Endometrial microvascular endothelial cells (primary cell): ENCODE results near the gene RANGRF. TPM values are rescaled to one million over a fixed set of nuclear protein-coding genes. Genes with fewer than 3 reads are reported as not detected.

Experiments
- in situ Hi-C: cut with HindIII; loops from 2 replicates; pipeline ENCODE4 v1.10.0; 2017; ENCODE audit warnings: low sequenced_read_pairs, low pct_unique_long_range_greater_than_20kb; ENCODE audit errors: inconsistent ontology term
- total RNA-seq: library from RNA; depleted of rRNA; stranded (reverse); fragments of >200 nt; gene quantifications from one replicate; pipeline ENCODE4 v1.2.3, GENCODE V29; 2015; ENCODE audit errors: inconsistent ontology term

The RANGRF gene
- total RNA-seq, 1 donor from 2014 or later = 54.0 TPM

DNA sequence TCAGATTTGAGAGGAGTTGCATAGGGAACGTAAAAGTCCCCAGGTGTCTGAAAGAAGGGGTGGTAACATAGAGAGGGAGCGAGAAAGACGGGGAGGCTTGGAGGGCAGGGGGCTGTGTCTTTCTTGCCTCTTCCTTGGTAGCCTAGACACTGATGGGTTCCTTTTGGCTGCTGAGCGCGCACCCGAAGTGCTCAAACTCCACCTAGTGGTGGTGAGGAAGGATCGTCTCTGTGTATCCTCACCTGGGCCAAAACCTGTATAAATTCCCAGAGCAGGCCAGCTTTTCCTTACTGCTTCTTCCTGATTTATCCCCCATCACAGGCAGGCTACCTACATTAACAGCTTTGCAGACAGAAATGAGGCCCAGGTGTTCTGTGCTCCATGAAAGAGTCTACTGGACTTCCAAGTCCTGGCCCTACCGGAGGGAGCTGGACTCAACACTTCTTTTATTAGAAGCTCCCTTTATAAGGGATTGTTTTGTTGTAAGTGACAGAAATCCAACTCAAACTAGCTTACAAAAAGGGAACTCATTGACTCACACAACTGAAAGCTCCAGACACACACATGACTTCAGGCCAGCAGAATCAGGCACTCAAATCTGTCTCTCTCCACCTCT, 12.3 kb downstream of the RANGRF start:
- in situ Hi-C loops = no loop called here

DNA sequence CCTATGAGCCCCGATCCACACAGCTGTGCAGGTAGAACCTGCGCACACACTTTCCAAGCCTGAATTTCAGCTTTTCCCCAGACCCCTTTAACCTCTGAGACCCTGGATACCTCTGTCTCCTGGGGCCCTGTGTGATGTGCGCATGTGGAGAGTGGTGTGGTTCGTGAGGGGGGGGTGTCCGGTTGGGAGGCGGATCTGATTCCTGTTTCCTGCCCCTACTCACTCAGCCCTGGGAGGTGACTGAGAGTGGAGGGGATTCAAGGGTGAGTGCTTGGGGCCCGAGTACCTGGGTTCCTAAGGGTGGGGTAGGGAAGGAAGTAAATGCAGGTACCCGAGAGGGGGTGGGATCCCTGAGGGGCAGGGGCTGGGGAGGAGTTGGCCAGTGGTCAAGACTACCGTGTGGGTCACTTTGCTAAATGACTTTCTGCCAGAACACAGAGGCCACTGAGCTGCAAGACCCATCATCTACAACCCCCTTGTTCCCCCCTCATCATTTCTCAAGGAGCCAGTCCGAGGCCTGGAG, 22.2 kb downstream of the RANGRF start:
- in situ Hi-C loops = no loop called here

DNA sequence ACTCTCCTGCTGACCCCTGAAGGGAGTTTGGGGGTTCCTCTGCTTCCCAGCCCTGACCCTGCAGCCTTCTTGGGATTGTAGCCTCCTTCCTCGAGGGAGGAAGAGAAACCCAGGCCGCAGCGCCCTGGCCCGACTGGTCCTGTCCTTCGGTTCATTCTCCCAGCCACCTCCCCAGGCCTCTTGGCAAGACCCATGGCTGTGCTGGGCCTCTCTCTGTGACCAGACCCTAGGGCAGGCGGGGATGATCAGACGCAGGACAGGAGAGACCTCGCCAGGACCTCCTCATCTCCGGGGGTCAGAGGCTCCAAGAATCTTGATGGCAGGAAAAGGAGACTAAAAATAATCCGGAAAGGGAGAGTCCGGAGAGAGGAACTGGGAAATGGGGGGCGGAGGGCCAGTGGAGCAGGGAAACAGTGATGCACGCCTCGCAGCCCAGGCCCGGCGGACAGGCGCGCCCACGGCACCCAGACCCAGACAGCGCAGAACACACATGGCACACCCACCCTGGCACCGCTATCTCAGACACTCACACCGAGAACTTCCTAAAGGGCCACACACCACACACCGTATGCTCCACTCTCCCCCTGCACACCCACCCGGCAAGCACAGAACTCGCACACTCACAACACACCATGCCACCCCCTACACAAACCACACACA, 22.8 kb downstream of the RANGRF start:
- in situ Hi-C loops = no loop called here

DNA sequence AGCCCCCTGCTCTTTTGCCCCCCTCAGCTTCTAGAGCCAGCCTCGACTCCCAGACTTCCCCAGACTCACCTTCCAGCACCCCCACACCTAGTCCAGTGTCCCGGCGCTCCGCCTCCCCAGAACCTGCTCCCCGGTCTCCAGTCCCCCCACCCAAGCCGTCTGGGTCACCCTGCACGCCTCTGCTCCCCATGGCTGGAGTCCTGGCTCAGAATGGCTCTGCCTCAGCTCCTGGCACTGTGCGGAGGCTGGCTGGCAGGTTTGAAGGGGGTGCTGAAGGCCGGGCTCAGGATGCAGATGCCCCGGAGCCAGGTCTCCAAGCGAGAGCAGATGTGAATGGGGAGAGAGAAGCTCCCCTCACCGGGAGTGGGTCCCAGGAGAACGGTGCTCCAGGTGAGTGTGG, 23.8 kb downstream of the RANGRF start:
- in situ Hi-C loops = no loop called here

DNA sequence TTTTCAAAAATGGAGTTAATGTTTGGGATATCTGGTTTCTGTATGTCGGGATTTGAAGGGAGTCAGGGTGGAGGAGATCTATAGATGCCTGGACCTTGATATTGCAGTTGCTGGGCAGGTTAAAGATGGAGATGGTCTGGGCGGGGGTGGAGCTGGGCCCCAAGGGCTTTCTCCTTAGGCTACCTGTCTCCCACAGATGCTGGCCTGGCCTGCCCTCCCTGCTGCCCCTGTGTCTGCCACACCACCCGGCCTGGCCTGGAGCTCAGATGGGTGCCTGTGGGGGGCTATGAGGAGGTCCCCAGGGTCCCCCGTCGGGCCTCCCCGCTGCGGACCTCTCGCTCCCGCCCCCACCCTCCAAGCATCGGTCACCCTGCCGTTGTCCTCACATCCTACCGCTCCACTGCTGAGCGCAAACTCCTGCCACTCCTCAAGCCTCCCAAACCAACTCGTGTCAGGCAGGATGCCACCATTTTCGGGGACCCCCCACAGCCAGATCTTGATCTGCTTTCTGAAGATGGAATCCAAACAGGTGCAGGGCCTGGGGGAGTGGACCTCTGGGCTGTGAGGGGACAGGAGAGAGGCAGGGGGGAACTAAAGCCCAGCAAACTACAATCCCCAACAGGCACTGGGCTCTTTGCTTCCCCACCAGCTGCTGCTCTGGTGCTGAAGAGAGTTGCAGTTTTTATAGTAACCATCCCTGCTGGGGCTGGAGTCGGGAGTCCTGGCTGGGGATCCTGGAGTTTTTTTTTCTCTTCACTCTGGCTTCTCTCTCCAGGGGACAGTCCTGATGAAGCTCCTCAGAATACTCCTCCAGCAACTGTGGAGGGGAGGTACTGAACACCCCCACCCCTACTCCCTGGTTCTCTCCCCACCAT, 24.5 kb downstream of the RANGRF start:
- in situ Hi-C loops = no loop called here

DNA sequence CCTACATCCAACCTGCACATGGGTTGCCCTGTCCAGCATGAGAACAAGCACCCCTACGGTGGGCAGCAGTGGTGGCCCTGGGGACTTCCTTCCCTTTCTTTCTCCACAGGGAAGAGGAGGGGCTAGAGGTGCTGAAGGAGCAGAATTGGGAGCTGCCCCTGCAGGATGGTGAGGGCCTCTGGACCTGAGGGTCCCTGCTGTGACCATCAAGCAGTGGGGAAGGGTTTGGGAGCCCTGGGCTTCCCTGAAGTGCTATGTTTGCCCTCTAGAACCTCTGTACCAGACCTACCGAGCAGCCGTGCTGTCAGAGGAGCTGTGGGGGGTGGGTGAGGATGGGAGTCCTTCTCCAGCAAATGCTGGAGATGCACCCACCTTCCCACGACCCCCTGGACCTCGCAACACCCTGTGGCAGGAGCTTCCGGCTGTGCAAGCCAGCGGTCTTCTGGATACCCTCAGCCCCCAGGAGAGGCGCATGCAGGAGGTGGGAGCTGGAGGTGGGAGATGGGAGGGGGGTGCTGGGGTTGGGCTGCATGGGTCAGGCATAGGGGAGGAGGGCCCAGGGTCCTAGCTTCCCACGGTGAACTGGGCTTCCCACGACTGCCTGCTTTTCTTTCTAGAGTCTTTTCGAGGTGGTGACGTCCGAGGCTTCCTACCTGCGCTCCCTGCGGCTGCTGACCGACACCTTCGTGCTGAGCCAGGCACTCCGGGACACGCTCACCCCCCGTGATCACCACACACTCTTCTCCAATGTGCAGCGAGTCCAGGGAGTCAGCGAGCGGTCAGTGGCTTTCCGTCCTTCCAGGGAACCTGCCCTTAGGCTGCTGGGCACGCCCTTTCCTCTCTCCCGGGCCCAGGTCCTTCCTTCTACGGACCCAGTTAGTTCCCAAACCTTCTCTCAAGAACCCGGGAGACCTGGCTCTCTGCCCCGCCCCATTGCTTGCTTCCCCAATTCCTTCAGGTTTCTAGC, 26.6 kb downstream of the RANGRF start:
- in situ Hi-C loops = no loop called here

DNA sequence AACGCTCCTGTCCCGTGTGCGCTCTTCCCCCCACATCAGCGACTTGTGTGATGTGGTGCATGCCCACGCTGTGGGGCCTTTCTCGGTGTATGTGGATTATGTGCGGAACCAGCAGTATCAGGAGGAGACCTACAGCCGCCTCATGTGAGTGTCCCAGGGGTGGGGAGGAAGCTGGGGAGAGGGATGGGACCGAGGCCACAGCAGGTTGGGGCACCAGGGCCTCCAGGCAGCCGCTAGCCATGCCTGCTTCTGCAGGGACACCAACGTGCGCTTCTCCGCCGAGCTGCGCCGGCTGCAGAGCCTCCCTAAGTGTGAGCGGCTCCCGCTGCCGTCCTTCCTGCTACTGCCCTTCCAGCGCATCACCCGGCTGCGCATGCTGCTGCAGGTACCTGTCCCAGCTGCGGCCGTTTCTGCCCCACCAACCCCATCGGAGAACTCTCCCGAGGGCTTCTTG, 27.3 kb downstream of the RANGRF start:
- in situ Hi-C loops = no loop called here

DNA sequence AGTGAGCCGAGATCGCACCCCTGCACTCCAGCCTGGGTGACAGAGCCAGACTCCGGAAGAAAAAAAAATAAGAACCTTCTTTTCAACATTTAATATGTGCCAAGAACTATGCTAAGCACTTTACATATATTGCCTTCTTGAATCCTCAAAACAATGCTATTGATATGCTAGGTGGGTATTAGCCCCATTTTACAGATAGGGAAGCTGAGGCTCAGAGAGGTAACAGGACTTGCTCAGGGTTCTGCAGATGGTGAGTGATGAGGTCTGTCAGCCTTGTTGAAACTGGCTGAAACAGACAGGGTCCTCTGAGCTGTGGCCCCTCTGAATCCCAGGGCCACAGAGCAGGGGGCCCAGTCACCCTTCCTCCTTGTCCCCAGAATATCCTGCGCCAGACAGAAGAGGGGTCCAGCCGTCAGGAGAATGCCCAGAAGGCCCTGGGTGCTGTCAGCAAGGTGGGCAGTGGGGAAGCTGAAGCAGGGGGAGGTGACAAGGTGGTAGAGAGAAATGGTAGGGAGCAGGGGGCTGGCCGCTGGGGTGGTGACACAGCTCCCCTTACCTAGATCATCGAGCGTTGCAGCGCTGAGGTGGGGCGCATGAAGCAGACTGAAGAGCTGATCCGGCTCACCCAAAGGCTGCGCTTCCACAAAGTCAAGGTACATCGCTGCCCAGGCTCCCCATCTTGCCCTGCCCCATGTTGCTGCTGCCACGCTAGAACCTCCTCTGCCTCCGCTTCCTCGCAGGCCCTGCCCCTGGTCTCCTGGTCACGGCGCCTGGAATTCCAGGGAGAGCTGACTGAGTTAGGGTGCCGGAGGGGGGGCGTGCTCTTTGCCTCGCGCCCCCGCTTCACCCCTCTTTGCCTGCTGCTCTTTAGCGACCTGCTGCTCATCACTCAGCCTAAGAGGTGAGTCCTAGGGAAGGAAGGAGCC, 29.8 kb downstream of the RANGRF start:
- in situ Hi-C loops = no loop called here

DNA sequence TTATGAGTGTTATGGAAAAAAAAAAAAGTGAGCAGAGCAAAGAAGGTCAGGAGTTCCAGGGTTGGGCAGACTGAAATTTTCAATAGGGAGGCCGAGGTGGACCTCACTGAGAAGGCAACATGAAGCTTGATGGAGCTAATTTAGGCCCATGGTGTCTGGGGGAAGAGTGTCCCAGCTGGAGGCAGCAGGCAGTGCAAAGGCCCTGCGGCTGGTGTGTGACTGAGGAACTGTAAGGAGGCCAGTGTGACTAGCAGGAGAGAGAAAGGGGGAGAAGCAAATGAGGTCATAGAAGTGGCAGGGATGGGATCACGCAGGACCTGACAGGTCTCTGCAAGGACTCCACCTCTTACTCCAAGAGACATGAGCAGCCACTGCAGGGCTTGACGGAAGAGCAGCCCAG, 31.8 kb downstream of the RANGRF start:
- in situ Hi-C loops = loop anchor here (10.0 kb wide), 1 partner anchor 55 kb away; the partner anchor contains the start of gene KRABD2

DNA sequence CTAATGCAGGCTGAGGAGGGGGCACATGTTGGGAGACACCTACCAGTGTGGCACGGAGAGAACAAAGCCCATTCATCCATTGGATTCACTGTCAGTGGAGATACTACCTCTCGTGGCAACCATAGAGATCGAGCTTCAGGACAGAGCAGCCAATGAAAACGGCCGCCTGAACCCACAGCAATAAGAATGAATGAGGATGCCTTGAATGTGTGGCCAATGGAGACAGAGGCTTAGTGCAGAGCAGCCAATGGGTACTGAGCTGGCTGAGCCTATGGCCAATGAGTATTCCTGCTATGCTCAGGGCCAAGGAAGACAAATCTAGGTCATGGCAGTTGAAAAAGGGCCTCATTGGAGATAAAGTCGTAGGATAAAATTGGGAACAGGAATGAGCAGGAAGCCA, 32.5 kb downstream of the RANGRF start:
- in situ Hi-C loops = loop anchor here (10.0 kb wide), 1 partner anchor 54 kb away; the partner anchor contains the start of gene KRABD2

DNA sequence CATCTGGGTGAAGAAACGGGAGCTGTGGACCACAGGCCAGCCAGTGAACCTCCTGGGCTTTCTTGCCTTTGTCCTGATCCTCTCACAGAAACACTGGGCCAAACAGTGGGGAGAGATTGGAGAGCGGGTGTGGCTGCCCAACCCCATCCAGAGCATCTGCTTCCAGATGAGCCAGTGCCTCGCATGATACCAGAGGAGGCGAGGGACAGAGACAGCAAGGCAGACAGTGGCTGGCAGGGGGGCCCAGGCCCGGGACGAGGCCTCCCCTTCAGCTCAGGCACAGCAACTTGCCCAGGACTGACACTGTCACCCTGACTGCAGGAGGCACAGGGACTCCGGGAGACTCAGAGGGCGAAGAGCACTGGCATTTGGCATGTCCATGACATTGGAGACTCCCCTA, 33.6 kb downstream of the RANGRF start:
- in situ Hi-C loops = loop anchor here (10.0 kb wide), 1 partner anchor 53 kb away; the partner anchor contains the start of gene KRABD2

DNA sequence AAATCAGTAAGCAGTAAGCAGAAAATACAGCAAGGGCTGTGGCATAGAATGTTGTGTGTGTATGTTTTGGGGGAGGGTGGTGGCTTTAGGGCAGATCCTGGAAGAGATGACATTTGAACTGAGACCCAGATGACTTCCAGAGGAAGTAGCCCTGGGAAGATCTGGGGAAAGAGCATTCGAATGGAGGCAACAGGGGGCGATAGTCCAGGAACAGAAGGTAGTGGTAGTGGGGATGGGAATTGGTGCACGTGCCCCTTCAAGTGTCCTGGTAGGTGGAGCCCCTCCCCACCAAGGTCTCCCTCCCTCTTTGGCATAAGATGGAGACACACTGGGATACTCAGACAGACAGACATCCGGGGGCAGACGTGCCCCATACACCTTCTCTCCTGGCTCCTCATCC, 35.7 kb downstream of the RANGRF start:
- in situ Hi-C loops = loop anchor here (10.0 kb wide), 1 partner anchor 51 kb away; the partner anchor contains the start of gene KRABD2

DNA sequence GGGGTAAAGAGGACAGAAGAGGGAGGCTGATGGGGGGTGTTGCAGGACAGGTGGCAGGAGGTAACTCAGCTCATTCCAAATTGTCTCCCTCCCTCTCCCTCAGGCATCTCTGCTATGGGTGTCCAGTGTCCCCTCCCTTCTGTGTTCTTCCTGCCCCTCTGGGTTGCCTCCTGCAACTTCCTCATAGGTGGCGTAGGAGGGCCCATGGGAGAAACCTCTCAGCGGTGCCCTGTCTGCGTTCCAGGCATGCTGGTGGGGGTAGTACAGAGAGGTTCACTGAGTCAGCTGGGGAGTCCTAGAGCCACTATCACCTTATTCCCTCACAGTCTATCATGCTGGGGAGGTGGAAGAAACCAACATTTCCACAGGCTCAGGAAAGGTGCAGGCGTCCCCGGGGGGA, 36.5 kb downstream of the RANGRF start:
- in situ Hi-C loops = loop anchor here (10.0 kb wide), 1 partner anchor 50 kb away; the partner anchor contains the start of gene KRABD2

DNA sequence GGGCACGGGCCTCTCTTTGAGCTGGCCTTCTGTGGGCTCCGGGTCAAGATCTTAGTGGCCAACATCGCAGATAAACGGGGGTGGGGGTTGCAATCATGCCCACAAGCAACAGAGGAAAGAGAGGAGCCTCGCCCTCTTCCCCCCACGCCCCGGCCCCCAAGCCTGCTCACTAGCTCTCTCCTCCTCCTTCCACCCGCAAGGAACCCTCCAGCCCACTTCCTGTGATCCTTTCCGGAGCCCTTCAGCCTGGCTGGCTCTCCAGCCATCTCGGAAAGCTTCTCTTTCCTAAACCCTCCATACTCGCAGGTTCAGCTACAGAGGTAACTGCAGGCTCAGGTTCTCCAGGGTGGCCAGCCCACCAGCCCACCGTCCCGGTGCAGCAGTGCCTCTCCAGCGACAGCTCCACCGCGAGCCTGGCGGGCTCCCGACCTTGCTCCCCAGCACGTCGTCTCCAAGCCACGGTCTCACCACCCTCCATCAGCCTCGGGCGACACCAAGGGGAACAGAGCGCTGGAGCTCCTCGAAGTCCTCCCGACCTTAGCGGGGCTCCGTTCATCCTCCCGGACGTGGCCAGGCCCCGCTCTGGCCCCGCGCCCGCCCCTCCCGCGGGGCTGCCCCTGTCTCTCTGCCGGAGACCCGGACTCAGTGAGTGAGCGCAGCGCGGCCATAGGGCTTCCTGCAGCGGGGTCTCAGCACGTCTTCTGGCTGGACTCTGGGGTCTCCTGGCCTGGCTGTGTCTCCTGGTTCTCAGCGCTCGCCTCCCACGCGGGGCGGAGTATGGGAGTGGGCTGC, 38.2 kb downstream of the RANGRF start:
- in situ Hi-C loops = loop anchor here (10.0 kb wide), 1 partner anchor 48 kb away; the partner anchor contains the start of gene KRABD2

DNA sequence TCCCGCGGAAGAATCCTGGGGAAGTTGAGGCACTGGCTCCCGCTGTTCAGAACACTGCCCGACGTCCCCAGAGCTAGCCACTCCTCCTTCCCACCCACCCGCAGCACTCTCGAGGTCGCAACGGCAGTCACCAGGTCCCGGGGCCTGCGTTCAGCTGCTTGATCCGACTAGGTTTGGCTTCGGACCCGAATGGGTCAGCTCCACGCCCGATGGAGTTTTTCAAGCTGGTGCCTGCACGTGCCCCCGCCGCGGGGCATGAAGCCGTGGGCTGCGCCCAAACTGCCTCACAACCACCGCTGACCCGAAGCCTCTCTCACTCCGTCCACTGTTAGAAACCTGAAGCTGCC, 38.8 kb downstream of the RANGRF start:
- in situ Hi-C loops = loop anchor here (10.0 kb wide), 1 partner anchor 48 kb away; the partner anchor contains the start of gene KRABD2

DNA sequence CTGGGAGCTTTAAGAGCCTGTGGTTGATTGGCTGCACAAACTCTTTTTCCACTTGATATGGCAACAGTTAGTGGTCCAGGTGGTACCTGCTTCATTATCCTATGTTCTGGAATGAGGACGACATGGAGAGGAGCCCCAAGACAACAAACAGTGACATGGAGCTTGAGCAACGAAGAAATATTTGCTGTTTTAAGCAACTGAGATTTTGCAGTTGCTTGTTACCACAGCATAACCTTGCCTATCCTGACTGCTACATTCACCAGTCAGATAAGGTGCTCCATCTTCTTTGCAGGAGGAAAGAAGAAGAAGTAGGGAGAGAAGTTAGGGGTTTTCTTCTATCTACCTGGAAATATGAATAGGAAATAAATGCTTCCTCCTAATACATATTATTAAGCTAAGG, 43.7 kb downstream of the RANGRF start:
- in situ Hi-C loops = no loop called here
